HG03571 (cell line): ENCODE results near the gene E4F1.

Experiments used
- ATAC-seq: cut with Tn5 transposase; IDR thresholded peaks from one replicate; pipeline ENCODE4 v1.9.1; 2021; ENCODE audit not compliant: unreplicated experiment

The E4F1 gene

GRCh38 chr16:2205967-2206313 is 17.5 kb upstream of the E4F1 start:
- ATAC-seq: peak; percentile 5

- ATAC-seq: no peak
Observed at GRCh38 chr16:2206420-2206779, 17.0 kb upstream of the E4F1 start.

GRCh38 chr16:2206780-2207433 is 16.5 kb upstream of the E4F1 start:
- no peak for ATAC-seq

GRCh38 chr16:2207872-2208271 is 15.5 kb upstream of the E4F1 start:
- no peak for ATAC-seq

GRCh38 chr16:2208308-2208707 is 15.1 kb upstream of the E4F1 start:
- no peak for ATAC-seq

GRCh38 chr16:2208772-2209171 is 14.6 kb upstream of the E4F1 start:
- no peak for ATAC-seq

GRCh38 chr16:2209258-2210008 is 14.0 kb upstream of the E4F1 start:
- no peak for ATAC-seq

- no peak for ATAC-seq
Observed at GRCh38 chr16:2210009-2210332, 13.4 kb upstream of the E4F1 start.

- ATAC-seq: no peak
Observed at GRCh38 chr16:2210386-2211365, 12.7 kb upstream of the E4F1 start, which contains the start of gene BRICD5. Gene BRICD5 (minus strand): TSS chr16:2210863. CDS start chr16:2210833, 30 bp downstream.

- no peak for ATAC-seq
Observed at GRCh38 chr16:2211923-2212347, 11.5 kb upstream of the E4F1 start.

- no peak for ATAC-seq
Observed at GRCh38 chr16:2212362-2213324, 10.7 kb upstream of the E4F1 start.

- no peak for ATAC-seq
Observed at GRCh38 chr16:2213817-2214718, 9.3 kb upstream of the E4F1 start.

- ATAC-seq: peak; percentile 74
Observed at GRCh38 chr16:2214719-2214968, 8.7 kb upstream of the E4F1 start, which contains the start of gene PGP. Gene PGP (minus strand): TSS chr16:2214840. CDS start chr16:2214777, 63 bp downstream.

GRCh38 chr16:2216330-2216729 is 7.1 kb upstream of the E4F1 start:
- ATAC-seq: no peak

- peak; percentile 15 for ATAC-seq
Observed at GRCh38 chr16:2223942-2224486, 623 bp downstream of the E4F1 start.

- ATAC-seq: no peak
Observed at GRCh38 chr16:2226245-2226793, 2.9 kb downstream of the E4F1 start.

- ATAC-seq: no peak
Observed at GRCh38 chr16:2226918-2227317, 3.5 kb downstream of the E4F1 start.

GRCh38 chr16:2228161-2228824 is 4.9 kb downstream of the E4F1 start:
- no peak for ATAC-seq

GRCh38 chr16:2229091-2229490 is 5.7 kb downstream of the E4F1 start:
- no peak for ATAC-seq
